Measurements from ENCODE around the gene NFIC.

DNA sequence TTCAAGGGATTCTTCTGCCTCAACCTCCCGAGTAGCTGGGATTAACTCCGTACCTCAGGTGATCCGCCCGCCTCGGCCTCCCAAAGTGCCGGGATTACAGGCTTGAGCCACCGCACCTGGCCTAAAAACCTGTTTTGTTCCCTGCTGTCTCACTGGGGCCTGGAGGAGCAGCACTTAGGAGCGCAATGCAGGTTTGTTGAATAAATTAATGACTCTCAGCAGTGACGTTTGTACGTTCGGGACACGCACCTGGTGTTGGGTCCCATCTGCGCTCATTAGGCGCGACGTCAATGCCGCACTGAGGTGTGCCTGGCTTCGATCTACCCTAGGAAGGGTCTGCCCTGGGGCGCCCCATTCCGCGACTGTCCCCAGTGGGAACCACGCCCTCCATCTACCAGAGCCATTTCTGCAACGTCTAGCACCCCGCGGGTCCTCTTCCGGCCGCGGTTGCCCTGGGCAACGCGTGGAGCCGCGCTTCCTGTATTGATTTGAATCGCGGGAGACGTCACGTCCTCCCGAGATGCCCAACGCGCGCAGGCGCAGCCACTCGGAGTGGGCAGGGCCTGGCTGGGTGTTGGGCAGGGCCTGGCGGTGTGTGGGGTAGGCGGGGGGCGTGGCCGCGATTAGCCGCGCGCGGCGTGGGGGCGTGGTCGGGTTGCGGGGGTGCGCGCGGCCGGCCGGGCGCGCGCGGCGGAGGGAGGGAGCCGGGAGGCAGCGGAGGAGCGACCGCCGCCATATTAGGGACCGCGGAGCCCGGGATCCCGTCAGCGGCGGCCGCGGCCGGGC lies 139.4 kb downstream of the NFIC start, which contains the start of gene FZR1:
- TF ChIP-seq POLR2AphosphoS5 (IDR thresholded peaks at IDR 0.05; ENCODE audit: low read depth, low read length), result peak; percentile 64
- no peak for TF ChIP-seq EP300 (IDR thresholded peaks at IDR 0.05; ENCODE audit: borderline replicate concordance in 1 of 2, low read depth in 1 of 2, low read length in 1 of 2)
- TF ChIP-seq, protein P1, sequence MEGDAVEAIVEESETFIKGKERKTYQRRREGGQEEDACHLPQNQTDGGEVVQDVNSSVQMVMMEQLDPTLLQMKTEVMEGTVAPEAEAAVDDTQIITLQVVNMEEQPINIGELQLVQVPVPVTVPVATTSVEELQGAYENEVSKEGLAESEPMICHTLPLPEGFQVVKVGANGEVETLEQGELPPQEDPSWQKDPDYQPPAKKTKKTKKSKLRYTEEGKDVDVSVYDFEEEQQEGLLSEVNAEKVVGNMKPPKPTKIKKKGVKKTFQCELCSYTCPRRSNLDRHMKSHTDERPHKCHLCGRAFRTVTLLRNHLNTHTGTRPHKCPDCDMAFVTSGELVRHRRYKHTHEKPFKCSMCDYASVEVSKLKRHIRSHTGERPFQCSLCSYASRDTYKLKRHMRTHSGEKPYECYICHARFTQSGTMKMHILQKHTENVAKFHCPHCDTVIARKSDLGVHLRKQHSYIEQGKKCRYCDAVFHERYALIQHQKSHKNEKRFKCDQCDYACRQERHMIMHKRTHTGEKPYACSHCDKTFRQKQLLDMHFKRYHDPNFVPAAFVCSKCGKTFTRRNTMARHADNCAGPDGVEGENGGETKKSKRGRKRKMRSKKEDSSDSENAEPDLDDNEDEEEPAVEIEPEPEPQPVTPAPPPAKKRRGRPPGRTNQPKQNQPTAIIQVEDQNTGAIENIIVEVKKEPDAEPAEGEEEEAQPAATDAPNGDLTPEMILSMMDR (IDR thresholded peaks at IDR 0.05), result no peak
- peak; percentile 85 for TF ChIP-seq GABPA (IDR thresholded peaks at IDR 0.05; ENCODE audit: low read depth)
- TF ChIP-seq YY1 (IDR thresholded peaks at IDR 0.05; ENCODE audit: low read depth), result peak; percentile 79; the same call in 1 of the 2 replicates
- TF ChIP-seq, protein P2, sequence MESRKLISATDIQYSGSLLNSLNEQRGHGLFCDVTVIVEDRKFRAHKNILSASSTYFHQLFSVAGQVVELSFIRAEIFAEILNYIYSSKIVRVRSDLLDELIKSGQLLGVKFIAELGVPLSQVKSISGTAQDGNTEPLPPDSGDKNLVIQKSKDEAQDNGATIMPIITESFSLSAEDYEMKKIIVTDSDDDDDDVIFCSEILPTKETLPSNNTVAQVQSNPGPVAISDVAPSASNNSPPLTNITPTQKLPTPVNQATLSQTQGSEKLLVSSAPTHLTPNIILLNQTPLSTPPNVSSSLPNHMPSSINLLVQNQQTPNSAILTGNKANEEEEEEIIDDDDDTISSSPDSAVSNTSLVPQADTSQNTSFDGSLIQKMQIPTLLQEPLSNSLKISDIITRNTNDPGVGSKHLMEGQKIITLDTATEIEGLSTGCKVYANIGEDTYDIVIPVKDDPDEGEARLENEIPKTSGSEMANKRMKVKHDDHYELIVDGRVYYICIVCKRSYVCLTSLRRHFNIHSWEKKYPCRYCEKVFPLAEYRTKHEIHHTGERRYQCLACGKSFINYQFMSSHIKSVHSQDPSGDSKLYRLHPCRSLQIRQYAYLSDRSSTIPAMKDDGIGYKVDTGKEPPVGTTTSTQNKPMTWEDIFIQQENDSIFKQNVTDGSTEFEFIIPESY (IDR thresholded peaks at IDR 0.05; ENCODE audit: borderline replicate concordance, low read depth), result no peak
- TF ChIP-seq, protein P3, sequence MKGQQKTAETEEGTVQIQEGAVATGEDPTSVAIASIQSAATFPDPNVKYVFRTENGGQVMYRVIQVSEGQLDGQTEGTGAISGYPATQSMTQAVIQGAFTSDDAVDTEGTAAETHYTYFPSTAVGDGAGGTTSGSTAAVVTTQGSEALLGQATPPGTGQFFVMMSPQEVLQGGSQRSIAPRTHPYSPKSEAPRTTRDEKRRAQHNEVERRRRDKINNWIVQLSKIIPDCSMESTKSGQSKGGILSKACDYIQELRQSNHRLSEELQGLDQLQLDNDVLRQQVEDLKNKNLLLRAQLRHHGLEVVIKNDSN (IDR thresholded peaks at IDR 0.05; ENCODE audit: borderline replicate concordance, low read depth), result no peak
- TF ChIP-seq EZH2phosphoT487 (IDR thresholded peaks at IDR 0.05; ENCODE audit: borderline replicate concordance, low read depth), result no peak
- TF ChIP-seq RXRA (IDR thresholded peaks at IDR 0.05; ENCODE audit: borderline replicate concordance, low read depth), result no peak
- no peak for TF ChIP-seq RAD21 (IDR thresholded peaks at IDR 0.05; ENCODE audit: low read length)
- no peak for TF ChIP-seq FOXJ3 (CRISPR knock-in tag; IDR thresholded peaks at IDR 0.05)
- TF ChIP-seq, protein P4, sequence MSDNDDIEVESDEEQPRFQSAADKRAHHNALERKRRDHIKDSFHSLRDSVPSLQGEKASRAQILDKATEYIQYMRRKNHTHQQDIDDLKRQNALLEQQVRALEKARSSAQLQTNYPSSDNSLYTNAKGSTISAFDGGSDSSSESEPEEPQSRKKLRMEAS (IDR thresholded peaks at IDR 0.05; ENCODE audit: low read depth), result peak; percentile 93

Measured in SK-N-SH (cell line).